K562 (cell line): ENCODE results near the gene GNPTAB. TPM values are rescaled to one million over a fixed set of nuclear protein-coding genes. Genes with fewer than 3 reads are reported as not detected.

Experiments used
- ATAC-seq: fragments of 200-7000 bp; cut with Tn5 transposase; 3 replicates; pipeline ENCODE4 v1.9.1; 2020; ENCODE audit warnings: moderate library complexity
- BruUV-seq: library from RNA; stranded (reverse); fragments of 400-500 nt; replicated peaks from 2 replicates; lab custom pipeline; 2021; lab: Mats Ljungman, UMichigan
- CTCF ChIA-PET: fragments of 300-600 bp; formaldehyde crosslinking; extraction: SDS; loops from one replicate; lab custom pipeline; 2021; ENCODE audit warnings: low intra/inter-chr PET ratio; lab: Yijun Ruan, JAX
- POLR2A ChIA-PET: fragments of 300-600, 350-650 bp; sonication (Branson Sonifier 250); formaldehyde crosslinking; extraction: SDS; loops from one replicate; lab custom pipeline; 2021; ENCODE audit warnings: antibody characterized with exemption, inconsistent platforms; lab: Yijun Ruan, JAX
- DNase-seq, 4 experiments: peaks; one replicate each; pipeline versions ENCODE4 v3.0.0 to v3.0.0-alpha.2; 2011 to 2018; ENCODE audit warnings: low spot score in 3 of 4, mixed read lengths in 3 of 4; ENCODE audit errors: extremely low read depth in 1 of 4
- FAIRE-seq: peaks from 2 replicates; lab custom pipeline; 2011; peaks lifted over from hg19 to GRCh38; lab: Jason Lieb, UNC
- H2AFZ ChIP-seq: 2 replicates; pipeline ENCODE4 v1.6.0; 2011; ENCODE audit warnings: low read depth, low read length, control low read depth, inconsistent platforms
- H3K27ac ChIP-seq: fragments of 200-600 bp; 3 replicates; pipeline ENCODE4 v1.8.0; 2011; ENCODE audit warnings: low read depth, mild to moderate bottlenecking, control low read depth, inconsistent platforms, low read length, moderate library complexity, mixed read lengths; ENCODE audit errors: extremely low read depth
- H3K27me3 ChIP-seq, 2 experiments: fragments of 300-600 bp in 1 of 2; 2 replicates in 1 of 2; 3 replicates in 1 of 2; pipeline versions ENCODE4 v1.6.0 to v1.8.0; 2011; ENCODE audit warnings: inconsistent platforms in 2 of 2, low read length in 2 of 2, mild to moderate bottlenecking in 1 of 2, mixed read lengths in 1 of 2, moderate library complexity in 1 of 2; ENCODE audit not compliant: control insufficient read depth in 2 of 2, insufficient read depth in 2 of 2
- H3K36me3 ChIP-seq: fragments of 300-600 bp; 3 replicates; pipeline ENCODE4 v1.8.0; 2011; ENCODE audit warnings: mild to moderate bottlenecking, low read length, inconsistent platforms; ENCODE audit not compliant: control insufficient read depth, insufficient read depth
- H3K4me1 ChIP-seq, 2 experiments: fragments of 200-600 bp in 1 of 2; replicated peaks in 1 of 2; 2 replicates in 1 of 2; 3 replicates in 1 of 2; pipeline versions ENCODE4 v1.5.1 to v1.8.0; 2011; ENCODE audit warnings: inconsistent platforms in 2 of 2, low read length in 2 of 2, mild to moderate bottlenecking in 1 of 2, mixed read lengths in 1 of 2, moderate library complexity in 1 of 2; ENCODE audit not compliant: control insufficient read depth in 2 of 2, insufficient read depth in 2 of 2
- H3K4me2 ChIP-seq: 2 replicates; pipeline ENCODE4 v1.6.1; 2011; ENCODE audit warnings: low read length, control low read depth, inconsistent platforms, mixed read lengths; ENCODE audit not compliant: insufficient read depth
- H3K4me3 ChIP-seq: fragments of 200-600 bp; sonication (generic), shearing (Covaris generic); 2 replicates; pipeline ENCODE4 v1.5.1; 2016; ENCODE audit warnings: control low read depth, inconsistent platforms
- H3K79me2 ChIP-seq: fragments of 200-600 bp; 3 replicates; pipeline ENCODE4 v1.8.0; 2011; ENCODE audit warnings: low read length, inconsistent platforms; ENCODE audit not compliant: control insufficient read depth, insufficient read depth
- H3K9ac ChIP-seq, 2 experiments: 2 replicates each; pipeline versions ENCODE4 v1.6.0 to v1.6.1; 2011; ENCODE audit warnings: low read depth in 2 of 2, low read length in 2 of 2, control low read depth in 1 of 2, inconsistent platforms in 1 of 2, mild to moderate bottlenecking in 1 of 2, mixed read lengths in 1 of 2; ENCODE audit not compliant: insufficient read depth in 1 of 2
- H3K9me1 ChIP-seq: one replicate; pipeline ENCODE4 v1.6.0; 2011; ENCODE audit warnings: inconsistent platforms, mild to moderate bottlenecking, low read length, moderate library complexity; ENCODE audit not compliant: control insufficient read depth, insufficient read depth
- H3K9me3 ChIP-seq: replicated peaks from 2 replicates; pipeline ENCODE4 v1.5.1; 2011; ENCODE audit warnings: low read depth, low read length, inconsistent platforms; ENCODE audit not compliant: control insufficient read depth, insufficient read depth
- H4K20me1 ChIP-seq: replicated peaks from 2 replicates; pipeline ENCODE4 v1.6.1; 2011; ENCODE audit warnings: low read length, inconsistent platforms, mixed read lengths; ENCODE audit not compliant: control insufficient read depth, insufficient read depth
- BCOR ChIP-seq: fragments of 450-650 bp; IDR thresholded peaks from 2 replicates; pipeline ENCODE4 v1.6.1; 2016
- ELF2 ChIP-seq: fragments of 250-450 bp; sonication (Bioruptor Pico); IDR thresholded peaks from 2 replicates; pipeline ENCODE4 v1.5.0; 2021; ENCODE audit warnings: mild to moderate bottlenecking
- FOSL1 ChIP-seq: fragments of 200-800 bp; sonication (Bioruptor generic); conservative IDR thresholded peaks from 2 replicates; pipeline ENCODE4 v1.6.1; 2016; ENCODE audit warnings: missing genetic modification characterization, missing compliant biosample characterization
- FOXA3 ChIP-seq, 2 experiments: fragments of 450-650 bp in 1 of 2; sonication (generic) in 1 of 2; formaldehyde crosslinking; IDR thresholded peaks in 1 of 2; conservative IDR thresholded peaks in 1 of 2; 2 replicates each; pipeline versions ENCODE4 v1.4.0 to v1.8.0; 2020 to 2022; ENCODE audit warnings: mild to moderate bottlenecking in 2 of 2, missing genetic modification reagents in 1 of 2
- FOXP1 ChIP-seq: sonication (generic); formaldehyde crosslinking; IDR thresholded peaks from 2 replicates; pipeline ENCODE4 v1.8.0; 2022; ENCODE audit warnings: mild to moderate bottlenecking, missing genetic modification reagents
- IRF2 ChIP-seq: sonication (generic); formaldehyde crosslinking; IDR thresholded peaks from 2 replicates; pipeline ENCODE4 v1.8.1; 2022; ENCODE audit warnings: mild to moderate bottlenecking, missing genetic modification reagents
- MIER1 ChIP-seq: fragments of 450-650 bp; IDR thresholded peaks from 2 replicates; pipeline ENCODE4 v1.6.1; 2016; ENCODE audit warnings: antibody characterized with exemption, mild to moderate bottlenecking, low read depth
- POLR2B ChIP-seq: fragments of 450-650 bp; IDR thresholded peaks from 2 replicates; pipeline ENCODE4 v1.6.1; 2018; ENCODE audit warnings: low read depth; ENCODE audit not compliant: partially characterized antibody
- POLR2H ChIP-seq: IDR thresholded peaks from 2 replicates; pipeline ENCODE4 v1.6.1; 2016; ENCODE audit warnings: missing genetic modification characterization, low read depth, mild to moderate bottlenecking, control low read depth, missing compliant biosample characterization, moderate library complexity
- RBM17 ChIP-seq: fragments of 200-400 bp; formaldehyde crosslinking; IDR thresholded peaks from 2 replicates; pipeline ENCODE4 v1.6.1; 2017; ENCODE audit warnings: low read depth, mild to moderate bottlenecking, low read length, borderline replicate concordance
- RNF2 ChIP-seq: sonication (generic); IDR thresholded peaks from 2 replicates; pipeline ENCODE4 v1.6.1; 2016
- SIRT6 ChIP-seq: IDR thresholded peaks from one replicate; pipeline ENCODE4 v1.6.1; 2012; ENCODE audit warnings: low read depth, mild to moderate bottlenecking, control low read depth, inconsistent platforms, low read length, moderate library complexity
- SMARCE1 ChIP-seq: fragments of 450-650 bp; IDR thresholded peaks from 2 replicates; pipeline ENCODE4 v1.7.1; 2016; ENCODE audit warnings: mild to moderate bottlenecking
- TAL1 ChIP-seq: fragments of 450-650 bp; IDR thresholded peaks from 2 replicates; pipeline ENCODE4 v1.6.1; 2016; ENCODE audit warnings: mild to moderate bottlenecking
- TCF3 ChIP-seq: sonication (generic); formaldehyde crosslinking; IDR thresholded peaks from 2 replicates; pipeline ENCODE4 v1.4.0; 2020; ENCODE audit warnings: mild to moderate bottlenecking, missing genetic modification reagents
- ZBED1 ChIP-seq: IDR thresholded peaks from 2 replicates; pipeline ENCODE4 v1.6.1; 2014
- ZNF134 ChIP-seq: fragments of 250-450 bp; sonication (Bioruptor Pico); conservative IDR thresholded peaks from 2 replicates; pipeline ENCODE4 v1.4.0; 2020
- WGBS: fragments of 100-300 bp; shearing (Covaris generic); methylation state at CpG from one replicate; pipeline ENCODE4 v1.1.6; 2016; ENCODE audit warnings: low coverage, mixed read lengths; ENCODE audit not compliant: insufficient coverage; ENCODE audit errors: missing lambda C conversion rate; 5-methylcytosine and 5-hydroxymethylcytosine counted together
- in situ Hi-C: fragments of 300-500 bp; cut with MboI; formaldehyde crosslinking; loops from 4 replicates; pipeline ENCODE4 v1.15.0; 2018; ENCODE audit warnings: inconsistent platforms, mixed read lengths
- intact Hi-C: fragments of 100-400 bp; cut with micrococcal nuclease; formaldehyde crosslinking; loops from 2 replicates; pipeline ENCODE4 v1.14.2; 2022
- polyA plus RNA-seq, 8 experiments: library from polyadenylated mRNA; depleted of rRNA in 4 of 8; stranded (reverse) in 5 of 8; unstranded in 3 of 8; fragments of >200 nt; fragmentation: Nextera tagmentation in 2 of 8; fragmentation: Illumina TruSeq in 1 of 8; extraction: Ambion mirVana in 2 of 8; extraction: Trizol in 1 of 8; gene quantifications; 2 replicates each; pipeline versions ENCODE4 v1.2.1 to v1.2.3, GENCODE V29; 2011 to 2014; ENCODE audit warnings: inconsistent platforms in 1 of 8, missing spikeins in 1 of 8
- total RNA-seq, 7 experiments: library from RNA; depleted of rRNA in 6 of 7; stranded (reverse); fragments of >200 nt in 6 of 7; fragmentation: Illumina TruSeq in 2 of 7; extraction: Trizol in 2 of 7; gene quantifications; 2 replicates each; pipeline versions ENCODE4 v1.2.1 to v1.2.3, GENCODE V29; 2011 to 2021; ENCODE audit warnings: low replicate concordance in 1 of 7
- TF ChIP-seq, protein P1 (sequence below), 2 experiments: IDR thresholded peaks; 2 replicates each; pipeline ENCODE4 v1.6.1; 2012; ENCODE audit warnings: improper control_type of control experiment in 2 of 2, low read depth in 2 of 2, low read length in 2 of 2, borderline replicate concordance in 1 of 2
- TF ChIP-seq, protein P2 (sequence below): sonication (generic); formaldehyde crosslinking; IDR thresholded peaks from 2 replicates; pipeline ENCODE4 v1.8.0; 2023; ENCODE audit warnings: mild to moderate bottlenecking, missing genetic modification reagents
- TF ChIP-seq, protein P3 (sequence below), 2 experiments: fragments of 450-650 bp; IDR thresholded peaks; 2 replicates each; pipeline ENCODE4 v1.6.1; 2016

GNPTAB gene
- total and polyA plus RNA-seq, 9 of the 15 experiments (the other 6 are each of a cell fraction or from before 2014, with no cell fraction given), result 5.9 to 23.2 (median 19.3) TPM

DNA sequence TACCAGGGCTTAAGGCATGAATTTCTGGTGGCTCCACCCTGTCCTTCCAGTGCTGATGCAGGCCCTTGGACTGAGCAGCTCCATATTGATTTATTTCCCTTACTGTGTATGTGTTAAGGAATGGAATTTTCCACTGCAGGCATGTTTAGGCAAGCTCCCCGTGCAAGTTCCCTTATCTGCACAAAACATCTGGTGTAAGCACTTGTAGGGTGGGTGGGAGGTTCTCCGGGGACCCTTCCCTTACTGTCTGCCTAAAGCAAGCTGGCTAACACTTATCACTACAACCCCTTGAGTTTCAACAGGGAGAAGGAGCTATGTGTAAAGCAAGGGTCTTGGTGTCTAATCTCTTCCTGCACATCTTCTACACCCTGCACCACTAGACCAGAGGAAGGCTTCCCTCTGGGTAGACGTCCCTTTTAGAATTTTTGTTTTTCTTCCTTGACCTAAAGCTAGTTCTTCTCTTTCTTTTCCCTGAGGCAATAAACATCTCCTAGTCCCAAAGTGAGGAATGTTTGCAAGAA lies 24.7 kb upstream of the GNPTAB start:
- H2AFZ ChIP-seq, result peak overlapping the region; percentile 92
- H3K27me3 ChIP-seq, result no peaks in the 10 kb centered on the region; a peak in 1 of 5 replicates
- H3K9me1 ChIP-seq, result no peaks in the 10 kb centered on the region
- WGBS, result 0% methylated on average over 3 of the region's 3 CpGs
- FAIRE-seq, result peak; percentile 99
- no peaks in the 10 kb centered on the region for H3K36me3 ChIP-seq
- CTCF ChIA-PET, result no interaction called here
- peak overlapping the region in 1 of 2 experiments; percentile 42; a peak in 2 of 4 replicates for H3K9ac ChIP-seq
- no peaks in the 10 kb centered on the region for H3K79me2 ChIP-seq
- peak overlapping the region; percentile 68 for H3K4me2 ChIP-seq
- H3K4me1 ChIP-seq, result peaks cover 22 to 37% of the 10 kb centered on the region in 2 experiments
- intact Hi-C loops, result no loop called here
- peaks cover 3% of the 10 kb centered on the region; the same call in 1 of the 2 replicates for H3K9me3 ChIP-seq
- H4K20me1 ChIP-seq, result no peaks in the 10 kb centered on the region
- peak overlapping the region; percentile 85 for H3K27ac ChIP-seq
- peak; percentile 74 to 93 (median 80) for DNase-seq
- no peak overlapping the region for H3K4me3 ChIP-seq
- ATAC-seq, result peak; percentile 87
- in situ Hi-C loops, result no loop called here
- POLR2A ChIA-PET, result interaction anchor here (0.6 to 1.6 kb wide), 8 partner anchors 10 to 1777 kb away, joined by 3 to 5 read pairs (median 3); partner anchors contain the start of gene DRAM1
- no TSS peak for BruUV-seq
- TF ChIP-seq SIRT6 (no peak), ZNF134 (no peak), ZBED1 (no peak), POLR2B (no peak), RNF2 (0 out of 2 replicates have a peak, but pooled peaks have one; percentile 35), IRF2 (CRISPR knock-in tag) (no peak), TAL1 (peak; percentile 89), BCOR (0 out of 2 replicates have a peak, but pooled peaks have one; percentile 22), MIER1 (no peak), FOXP1 (CRISPR knock-in tag) (no peak), ELF2 (CRISPR knock-in tag) (no peak), TCF3 (CRISPR knock-in tag) (peak; percentile 86), FOSL1 (peak; percentile 44; the same call in 1 of the 2 replicates), FOXA3 (CRISPR knock-in tag; conservative IDR thresholded peaks at IDR 0.05 in 1 of 2, IDR thresholded peaks at IDR 0.05 in 1 of 2) (no peak), POLR2H (tag) (0 out of 2 replicates have a peak, but pooled peaks have one; percentile 19), RBM17 (no peak), SMARCE1 (peak; percentile 88)
- TF ChIP-seq, protein P1, sequence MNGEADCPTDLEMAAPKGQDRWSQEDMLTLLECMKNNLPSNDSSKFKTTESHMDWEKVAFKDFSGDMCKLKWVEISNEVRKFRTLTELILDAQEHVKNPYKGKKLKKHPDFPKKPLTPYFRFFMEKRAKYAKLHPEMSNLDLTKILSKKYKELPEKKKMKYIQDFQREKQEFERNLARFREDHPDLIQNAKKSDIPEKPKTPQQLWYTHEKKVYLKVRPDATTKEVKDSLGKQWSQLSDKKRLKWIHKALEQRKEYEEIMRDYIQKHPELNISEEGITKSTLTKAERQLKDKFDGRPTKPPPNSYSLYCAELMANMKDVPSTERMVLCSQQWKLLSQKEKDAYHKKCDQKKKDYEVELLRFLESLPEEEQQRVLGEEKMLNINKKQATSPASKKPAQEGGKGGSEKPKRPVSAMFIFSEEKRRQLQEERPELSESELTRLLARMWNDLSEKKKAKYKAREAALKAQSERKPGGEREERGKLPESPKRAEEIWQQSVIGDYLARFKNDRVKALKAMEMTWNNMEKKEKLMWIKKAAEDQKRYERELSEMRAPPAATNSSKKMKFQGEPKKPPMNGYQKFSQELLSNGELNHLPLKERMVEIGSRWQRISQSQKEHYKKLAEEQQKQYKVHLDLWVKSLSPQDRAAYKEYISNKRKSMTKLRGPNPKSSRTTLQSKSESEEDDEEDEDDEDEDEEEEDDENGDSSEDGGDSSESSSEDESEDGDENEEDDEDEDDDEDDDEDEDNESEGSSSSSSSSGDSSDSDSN (IDR thresholded peaks at IDR 0.05; ENCODE audit: borderline replicate concordance in 1 of 2, low read depth in 2 of 2, low read length in 2 of 2), result peak in 1 of 2 experiments; percentile 39; a peak in 1 of 4 replicates
- TF ChIP-seq, protein P2, sequence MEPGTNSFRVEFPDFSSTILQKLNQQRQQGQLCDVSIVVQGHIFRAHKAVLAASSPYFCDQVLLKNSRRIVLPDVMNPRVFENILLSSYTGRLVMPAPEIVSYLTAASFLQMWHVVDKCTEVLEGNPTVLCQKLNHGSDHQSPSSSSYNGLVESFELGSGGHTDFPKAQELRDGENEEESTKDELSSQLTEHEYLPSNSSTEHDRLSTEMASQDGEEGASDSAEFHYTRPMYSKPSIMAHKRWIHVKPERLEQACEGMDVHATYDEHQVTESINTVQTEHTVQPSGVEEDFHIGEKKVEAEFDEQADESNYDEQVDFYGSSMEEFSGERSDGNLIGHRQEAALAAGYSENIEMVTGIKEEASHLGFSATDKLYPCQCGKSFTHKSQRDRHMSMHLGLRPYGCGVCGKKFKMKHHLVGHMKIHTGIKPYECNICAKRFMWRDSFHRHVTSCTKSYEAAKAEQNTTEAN (CRISPR knock-in tag), result no peak
- TF ChIP-seq, protein P3, sequence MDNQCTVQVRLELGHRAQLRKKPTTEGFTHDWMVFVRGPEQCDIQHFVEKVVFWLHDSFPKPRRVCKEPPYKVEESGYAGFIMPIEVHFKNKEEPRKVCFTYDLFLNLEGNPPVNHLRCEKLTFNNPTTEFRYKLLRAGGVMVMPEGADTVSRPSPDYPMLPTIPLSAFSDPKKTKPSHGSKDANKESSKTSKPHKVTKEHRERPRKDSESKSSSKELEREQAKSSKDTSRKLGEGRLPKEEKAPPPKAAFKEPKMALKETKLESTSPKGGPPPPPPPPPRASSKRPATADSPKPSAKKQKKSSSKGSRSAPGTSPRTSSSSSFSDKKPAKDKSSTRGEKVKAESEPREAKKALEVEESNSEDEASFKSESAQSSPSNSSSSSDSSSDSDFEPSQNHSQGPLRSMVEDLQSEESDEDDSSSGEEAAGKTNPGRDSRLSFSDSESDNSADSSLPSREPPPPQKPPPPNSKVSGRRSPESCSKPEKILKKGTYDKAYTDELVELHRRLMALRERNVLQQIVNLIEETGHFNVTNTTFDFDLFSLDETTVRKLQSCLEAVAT (IDR thresholded peaks at IDR 0.05), result no peak
